ENCODE measurements around the gene IL12RB1. TPM values are rescaled to one million over a fixed set of nuclear protein-coding genes. Genes with fewer than 3 reads are reported as not detected.

The IL12RB1 gene
- total and polyA plus RNA-seq, 2 of the 13 experiments (the other 11 are each of a cell fraction or from before 2014, with no cell fraction given): 0.03 to 0.04 TPM

DNA sequence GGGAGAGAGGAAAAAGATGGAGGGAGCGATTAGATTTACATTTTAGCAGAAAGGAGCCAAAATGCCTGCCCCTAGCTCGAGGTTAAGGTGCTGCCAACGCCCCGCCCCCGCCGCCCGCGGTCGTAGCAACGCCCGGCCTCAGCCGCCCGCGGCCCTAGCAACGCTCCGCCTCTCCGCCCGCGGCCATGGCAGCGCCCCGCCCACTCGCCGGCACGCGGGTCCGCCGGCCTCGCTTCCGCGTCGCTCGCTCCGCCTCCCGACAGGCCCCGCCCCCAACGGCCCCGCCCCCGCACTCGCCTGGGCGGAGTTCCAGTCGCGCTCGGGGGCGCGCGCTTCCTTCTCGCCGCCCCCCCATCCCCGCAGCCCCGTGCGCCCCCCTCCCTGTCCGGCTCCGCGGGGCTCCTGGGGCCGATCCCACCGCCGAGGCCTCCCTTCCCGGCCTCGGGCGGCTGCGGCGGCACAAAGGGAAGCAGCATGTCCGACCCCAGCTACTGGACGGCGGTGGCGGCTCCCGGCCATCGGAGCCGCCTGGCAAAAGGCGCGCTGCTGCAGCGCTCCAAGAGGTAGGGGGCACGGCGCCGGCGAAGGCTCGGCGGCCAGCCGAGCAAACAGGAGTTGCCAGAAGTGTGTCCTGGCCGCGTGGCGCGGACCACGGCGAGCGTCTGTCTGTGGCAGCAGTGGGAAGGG is 31.1 kb upstream of the IL12RB1 start (continued):
- TF ChIP-seq, protein P1, sequence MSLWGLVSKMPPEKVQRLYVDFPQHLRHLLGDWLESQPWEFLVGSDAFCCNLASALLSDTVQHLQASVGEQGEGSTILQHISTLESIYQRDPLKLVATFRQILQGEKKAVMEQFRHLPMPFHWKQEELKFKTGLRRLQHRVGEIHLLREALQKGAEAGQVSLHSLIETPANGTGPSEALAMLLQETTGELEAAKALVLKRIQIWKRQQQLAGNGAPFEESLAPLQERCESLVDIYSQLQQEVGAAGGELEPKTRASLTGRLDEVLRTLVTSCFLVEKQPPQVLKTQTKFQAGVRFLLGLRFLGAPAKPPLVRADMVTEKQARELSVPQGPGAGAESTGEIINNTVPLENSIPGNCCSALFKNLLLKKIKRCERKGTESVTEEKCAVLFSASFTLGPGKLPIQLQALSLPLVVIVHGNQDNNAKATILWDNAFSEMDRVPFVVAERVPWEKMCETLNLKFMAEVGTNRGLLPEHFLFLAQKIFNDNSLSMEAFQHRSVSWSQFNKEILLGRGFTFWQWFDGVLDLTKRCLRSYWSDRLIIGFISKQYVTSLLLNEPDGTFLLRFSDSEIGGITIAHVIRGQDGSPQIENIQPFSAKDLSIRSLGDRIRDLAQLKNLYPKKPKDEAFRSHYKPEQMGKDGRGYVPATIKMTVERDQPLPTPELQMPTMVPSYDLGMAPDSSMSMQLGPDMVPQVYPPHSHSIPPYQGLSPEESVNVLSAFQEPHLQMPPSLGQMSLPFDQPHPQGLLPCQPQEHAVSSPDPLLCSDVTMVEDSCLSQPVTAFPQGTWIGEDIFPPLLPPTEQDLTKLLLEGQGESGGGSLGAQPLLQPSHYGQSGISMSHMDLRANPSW (CRISPR knock-in tag; IDR thresholded peaks at IDR 0.05; ENCODE audit: borderline replicate concordance): no peak
- TF ChIP-seq ZNF121 (CRISPR knock-in tag; IDR thresholded peaks at IDR 0.05) (no peak), ZNF670 (CRISPR knock-in tag; IDR thresholded peaks at IDR 0.05; ENCODE audit: borderline replicate concordance) (no peak), EP300 (IDR thresholded peaks at IDR 0.05; ENCODE audit: low read depth in 2 of 2, low read length in 2 of 2) (no peak), EP300 (CRISPR knock-in tag; IDR thresholded peaks at IDR 0.05; ENCODE audit: borderline replicate concordance) (no peak), ATF6 (CRISPR knock-in tag; conservative IDR thresholded peaks at IDR 0.05) (no peak), SKI (IDR thresholded peaks at IDR 0.05; ENCODE audit: partially characterized antibody) (no peak), CENPT (CRISPR knock-in tag; IDR thresholded peaks at IDR 0.05; ENCODE audit: low read depth) (no peak), HNRNPK (IDR thresholded peaks at IDR 0.05; ENCODE audit: low read depth, low read length, poor library complexity, severe bottlenecking) (peak; percentile 38), ZNF563 (CRISPR knock-in tag; IDR thresholded peaks at IDR 0.05) (peak; percentile 25; the same call in 1 of the 2 replicates), THAP8 (CRISPR knock-in tag; IDR thresholded peaks at IDR 0.05; ENCODE audit: borderline replicate concordance) (no peak), TMF1 (CRISPR knock-in tag; IDR thresholded peaks at IDR 0.05; ENCODE audit: low read depth) (no peak), ZNF883 (CRISPR knock-in tag; IDR thresholded peaks at IDR 0.05; ENCODE audit: not compliant biosample characterization) (peak; percentile 22)
- TF ChIP-seq, protein P2, sequence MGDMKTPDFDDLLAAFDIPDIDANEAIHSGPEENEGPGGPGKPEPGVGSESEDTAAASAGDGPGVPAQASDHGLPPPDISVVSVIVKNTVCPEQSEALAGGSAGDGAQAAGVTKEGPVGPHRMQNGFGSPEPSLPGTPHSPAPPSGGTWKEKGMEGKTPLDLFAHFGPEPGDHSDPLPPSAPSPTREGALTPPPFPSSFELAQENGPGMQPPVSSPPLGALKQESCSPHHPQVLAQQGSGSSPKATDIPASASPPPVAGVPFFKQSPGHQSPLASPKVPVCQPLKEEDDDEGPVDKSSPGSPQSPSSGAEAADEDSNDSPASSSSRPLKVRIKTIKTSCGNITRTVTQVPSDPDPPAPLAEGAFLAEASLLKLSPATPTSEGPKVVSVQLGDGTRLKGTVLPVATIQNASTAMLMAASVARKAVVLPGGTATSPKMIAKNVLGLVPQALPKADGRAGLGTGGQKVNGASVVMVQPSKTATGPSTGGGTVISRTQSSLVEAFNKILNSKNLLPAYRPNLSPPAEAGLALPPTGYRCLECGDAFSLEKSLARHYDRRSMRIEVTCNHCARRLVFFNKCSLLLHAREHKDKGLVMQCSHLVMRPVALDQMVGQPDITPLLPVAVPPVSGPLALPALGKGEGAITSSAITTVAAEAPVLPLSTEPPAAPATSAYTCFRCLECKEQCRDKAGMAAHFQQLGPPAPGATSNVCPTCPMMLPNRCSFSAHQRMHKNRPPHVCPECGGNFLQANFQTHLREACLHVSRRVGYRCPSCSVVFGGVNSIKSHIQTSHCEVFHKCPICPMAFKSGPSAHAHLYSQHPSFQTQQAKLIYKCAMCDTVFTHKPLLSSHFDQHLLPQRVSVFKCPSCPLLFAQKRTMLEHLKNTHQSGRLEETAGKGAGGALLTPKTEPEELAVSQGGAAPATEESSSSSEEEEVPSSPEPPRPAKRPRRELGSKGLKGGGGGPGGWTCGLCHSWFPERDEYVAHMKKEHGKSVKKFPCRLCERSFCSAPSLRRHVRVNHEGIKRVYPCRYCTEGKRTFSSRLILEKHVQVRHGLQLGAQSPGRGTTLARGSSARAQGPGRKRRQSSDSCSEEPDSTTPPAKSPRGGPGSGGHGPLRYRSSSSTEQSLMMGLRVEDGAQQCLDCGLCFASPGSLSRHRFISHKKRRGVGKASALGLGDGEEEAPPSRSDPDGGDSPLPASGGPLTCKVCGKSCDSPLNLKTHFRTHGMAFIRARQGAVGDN (CRISPR knock-in tag; IDR thresholded peaks at IDR 0.05): peak; percentile 80
- TF ChIP-seq, protein P3, sequence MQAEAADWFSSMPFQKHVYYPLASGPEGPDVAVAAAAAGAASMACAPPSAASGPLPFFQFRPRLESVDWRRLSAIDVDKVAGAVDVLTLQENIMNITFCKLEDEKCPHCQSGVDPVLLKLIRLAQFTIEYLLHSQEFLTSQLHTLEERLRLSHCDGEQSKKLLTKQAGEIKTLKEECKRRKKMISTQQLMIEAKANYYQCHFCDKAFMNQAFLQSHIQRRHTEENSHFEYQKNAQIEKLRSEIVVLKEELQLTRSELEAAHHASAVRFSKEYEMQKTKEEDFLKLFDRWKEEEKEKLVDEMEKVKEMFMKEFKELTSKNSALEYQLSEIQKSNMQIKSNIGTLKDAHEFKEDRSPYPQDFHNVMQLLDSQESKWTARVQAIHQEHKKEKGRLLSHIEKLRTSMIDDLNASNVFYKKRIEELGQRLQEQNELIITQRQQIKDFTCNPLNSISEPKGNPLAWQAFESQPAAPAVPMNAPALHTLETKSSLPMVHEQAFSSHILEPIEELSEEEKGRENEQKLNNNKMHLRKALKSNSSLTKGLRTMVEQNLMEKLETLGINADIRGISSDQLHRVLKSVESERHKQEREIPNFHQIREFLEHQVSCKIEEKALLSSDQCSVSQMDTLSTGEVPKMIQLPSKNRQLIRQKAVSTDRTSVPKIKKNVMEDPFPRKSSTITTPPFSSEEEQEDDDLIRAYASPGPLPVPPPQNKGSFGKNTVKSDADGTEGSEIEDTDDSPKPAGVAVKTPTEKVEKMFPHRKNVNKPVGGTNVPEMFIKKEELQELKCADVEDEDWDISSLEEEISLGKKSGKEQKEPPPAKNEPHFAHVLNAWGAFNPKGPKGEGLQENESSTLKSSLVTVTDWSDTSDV (CRISPR knock-in tag; IDR thresholded peaks at IDR 0.05): no peak
